GM21360 (cell line): Measurements from ENCODE around the gene SYT9.
A peak's percentile ranks its signal among the peaks of the same experiment; 100 is the strongest.

ENCODE experiments used
- ATAC-seq: cut with Tn5 transposase; IDR thresholded peaks from one replicate; pipeline ENCODE4 v1.9.1; 2021; ENCODE audit warnings: mild to moderate bottlenecking, moderate library complexity; ENCODE audit not compliant: unreplicated experiment

The SYT9 gene

DNA sequence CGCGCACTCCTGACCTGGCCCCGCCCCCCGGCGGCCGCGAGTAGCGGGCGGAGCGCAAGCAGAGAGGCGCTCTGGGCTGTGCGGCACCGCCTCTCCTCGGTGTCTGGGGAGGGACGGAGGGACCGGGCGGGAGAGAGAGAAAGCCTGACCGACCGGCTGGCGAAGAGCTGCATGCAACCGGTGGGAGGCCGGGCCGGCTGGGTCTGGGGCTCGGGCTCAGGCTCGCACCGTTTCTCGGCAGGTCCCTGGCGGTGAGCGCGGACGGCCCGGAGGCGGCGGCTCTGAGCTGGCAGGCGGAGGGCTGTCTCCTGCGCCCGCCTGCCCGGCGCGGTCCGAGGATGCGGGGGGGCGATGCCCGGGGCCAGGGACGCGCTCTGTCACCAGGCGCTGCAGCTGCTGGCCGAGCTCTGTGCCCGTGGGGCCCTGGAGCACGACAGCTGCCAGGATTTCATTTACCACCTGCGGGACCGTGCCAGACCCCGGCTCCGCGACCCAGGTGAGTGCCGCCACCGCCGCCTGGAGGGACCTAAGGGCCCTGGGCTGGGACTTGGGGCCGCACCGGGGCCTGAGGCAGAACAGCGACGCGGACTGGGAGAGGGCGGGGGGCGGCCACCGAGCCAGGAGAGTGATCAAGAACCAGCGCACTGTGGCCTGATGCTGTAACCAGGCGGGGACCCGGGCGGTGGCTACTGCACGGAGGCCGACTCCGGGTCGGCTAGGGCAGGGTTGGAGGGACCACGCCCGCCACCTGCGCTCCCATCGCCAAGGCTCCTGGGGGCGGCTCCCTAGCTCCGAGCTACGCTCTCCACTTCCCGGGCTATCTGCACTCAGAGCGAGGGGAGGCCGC, at the start of gene SYT9:
Gene SYT9 (plus strand): TSS at position 69 of the 847 bp plus-strand sequence. CDS start 283 bp downstream, at position 352.
- ATAC-seq, result peak; percentile 80

GRCh38 chr11:7202412-7202811, 49.3 kb upstream of the SYT9 start:
- ATAC-seq, result no peak

DNA sequence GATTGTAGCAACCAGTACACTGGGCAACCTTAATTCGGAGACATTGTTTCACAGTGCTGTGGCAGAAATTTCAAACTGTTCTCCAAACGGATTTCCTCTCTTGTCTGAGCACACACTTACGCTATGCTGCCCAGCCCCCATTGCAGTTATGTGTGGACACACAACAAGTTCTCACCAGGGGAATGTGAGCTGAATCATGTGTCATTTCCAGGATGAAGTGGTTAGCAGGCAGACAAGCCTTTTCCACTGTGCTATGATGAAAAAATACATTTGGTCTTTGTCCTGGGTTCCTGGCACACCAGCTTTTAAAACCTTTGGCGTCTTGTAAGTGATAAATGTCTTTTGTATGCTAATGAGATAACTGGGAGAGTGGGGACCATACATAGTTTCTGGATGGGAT, 46.9 kb upstream of the SYT9 start:
- ATAC-seq, result no peak

DNA sequence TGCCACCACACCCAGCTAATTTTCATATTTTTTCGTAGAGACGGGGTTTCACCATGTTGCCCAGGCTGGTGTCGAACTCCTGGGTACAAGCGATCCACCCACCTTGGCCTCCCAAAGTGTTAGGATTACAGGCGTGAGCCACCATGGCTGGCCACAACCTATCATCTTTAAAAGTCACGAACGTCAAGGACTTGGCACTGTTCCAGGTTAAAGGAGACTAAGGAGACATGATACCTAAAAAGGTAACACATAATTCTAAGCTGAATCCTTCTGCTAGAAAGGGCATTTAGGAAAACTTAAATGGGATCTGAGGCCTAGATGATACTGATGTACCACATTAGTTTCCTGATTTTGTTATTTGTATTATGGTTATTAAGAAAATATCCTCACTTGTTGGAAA, 43.3 kb upstream of the SYT9 start:
- no peak for ATAC-seq

DNA sequence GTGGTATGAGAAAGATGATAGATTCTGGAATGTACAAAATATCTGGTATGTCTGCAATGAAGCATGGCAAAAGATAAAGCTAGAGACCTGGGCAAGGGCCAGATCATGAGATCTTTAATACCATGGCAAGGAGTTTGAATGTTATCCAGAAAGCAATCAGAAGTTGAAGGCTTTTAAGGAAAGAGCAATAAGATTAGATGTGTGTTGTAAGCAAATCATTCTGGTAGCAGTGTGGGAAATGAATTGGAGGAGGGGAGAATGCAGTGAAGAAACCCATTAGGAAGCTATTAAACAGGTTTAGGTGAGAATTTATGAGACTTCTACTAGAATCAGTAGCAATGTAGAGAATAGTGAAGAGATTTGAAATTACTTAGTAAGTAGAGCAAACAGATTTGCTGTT, 32.2 kb upstream of the SYT9 start:
- ATAC-seq, result no peak

DNA sequence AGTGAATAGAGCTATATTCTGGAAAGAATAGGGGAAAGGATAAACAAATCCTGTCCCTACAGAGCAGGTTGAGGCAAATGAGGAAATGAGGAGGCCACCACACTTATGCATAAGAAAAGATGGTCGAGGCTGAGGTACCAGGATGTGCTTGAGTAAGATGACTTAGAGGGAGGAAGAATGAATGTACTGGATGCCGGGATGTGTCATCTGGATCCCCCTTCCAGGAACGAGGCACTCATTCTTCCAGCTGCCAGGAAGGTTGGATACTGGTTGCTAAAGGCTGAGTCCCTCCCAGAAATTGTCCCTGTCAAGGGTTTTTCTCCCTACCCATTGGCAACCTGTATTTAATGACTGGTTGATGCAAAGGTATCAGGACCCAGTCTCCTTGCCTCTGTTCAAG, 31.1 kb upstream of the SYT9 start:
- ATAC-seq, result no peak

DNA sequence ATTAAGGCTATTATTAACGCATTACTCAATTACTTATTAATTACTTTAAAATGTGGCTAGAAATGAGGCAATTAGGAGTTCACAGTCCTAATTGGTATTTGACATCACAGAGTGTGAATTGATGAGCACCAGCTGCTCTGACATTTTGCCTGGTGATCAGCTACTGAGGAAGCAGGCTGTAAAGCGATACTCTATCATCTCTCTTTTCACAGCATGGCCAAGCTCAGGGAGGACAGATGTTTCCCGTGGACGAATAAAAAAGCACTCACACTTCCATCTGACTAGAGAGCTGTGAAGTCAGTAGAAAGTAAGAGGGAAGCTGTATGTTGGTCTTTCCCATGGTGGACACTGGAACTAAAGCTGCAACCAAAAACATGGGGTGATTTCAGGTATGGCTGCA, 29.1 kb upstream of the SYT9 start:
- ATAC-seq, result no peak

DNA sequence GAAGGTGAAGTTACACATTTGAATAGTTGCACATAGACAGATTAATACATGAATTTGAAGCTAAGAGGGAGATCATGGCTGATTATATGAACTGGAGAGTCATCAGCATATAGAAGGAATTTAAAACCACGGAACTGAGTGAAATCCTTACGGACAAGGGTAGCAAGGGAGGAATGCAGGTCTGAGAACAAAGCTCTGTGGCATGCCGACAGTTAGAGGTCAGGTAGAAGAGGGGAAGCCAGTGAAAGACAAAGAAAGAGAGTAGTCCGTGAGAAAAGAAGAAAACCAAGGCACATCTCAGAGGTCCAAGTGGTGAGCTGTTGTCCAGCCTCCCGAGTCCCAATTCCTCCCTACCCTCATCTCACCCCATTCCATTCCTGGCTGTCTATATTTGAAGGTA, 11.8 kb upstream of the SYT9 start:
- no peak for ATAC-seq

GRCh38 chr11:7245341-7245740, 6.4 kb upstream of the SYT9 start:
- ATAC-seq, result no peak

- ATAC-seq, result no peak
These were observed 5.5 kb upstream of the SYT9 start for GRCh38 chr11:7246179-7246578.

GRCh38 chr11:7250166-7250565, 1.5 kb upstream of the SYT9 start:
- no peak for ATAC-seq

DNA sequence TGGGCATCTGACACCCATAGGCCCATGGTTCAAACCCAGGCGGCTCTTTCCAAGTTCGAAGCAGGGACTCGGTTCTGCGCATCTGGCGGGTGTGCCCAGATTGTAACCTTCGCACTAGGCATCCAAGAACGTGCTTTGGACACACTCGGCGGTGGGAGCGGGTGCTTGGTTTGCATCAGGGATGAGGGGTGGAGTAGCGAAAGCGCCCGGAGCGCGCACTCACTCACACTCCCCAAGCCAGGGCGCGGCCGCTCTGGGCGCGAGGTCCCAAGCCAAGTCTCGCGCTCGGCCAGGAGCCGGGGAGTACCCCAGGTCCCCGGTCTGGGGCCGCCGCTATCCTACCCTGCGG, 243 bp upstream of the SYT9 start:
- ATAC-seq, result no peak

- no peak for ATAC-seq
These were observed 1.0 kb downstream of the SYT9 start for GRCh38 chr11:7252683-7253213.

DNA sequence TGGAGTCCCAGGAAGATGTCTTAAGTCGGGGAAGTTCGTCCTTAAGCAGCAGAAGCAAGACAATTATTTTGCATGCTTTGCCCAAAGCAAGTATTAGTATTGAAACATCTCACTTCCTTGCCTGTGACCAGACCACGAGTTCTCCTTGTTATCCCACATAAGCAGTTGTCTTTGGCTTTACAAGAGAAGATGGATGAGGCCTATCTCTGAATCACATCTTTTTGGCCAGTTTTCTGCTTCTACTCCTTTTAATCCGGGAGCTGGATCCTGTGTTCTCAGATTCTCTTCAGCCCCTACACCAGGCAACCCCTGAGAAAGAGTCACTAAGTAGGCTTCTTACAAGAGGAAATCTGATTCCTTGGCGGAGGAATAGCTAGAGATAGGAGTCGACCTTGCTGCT, 2.1 kb downstream of the SYT9 start:
- no peak for ATAC-seq

DNA sequence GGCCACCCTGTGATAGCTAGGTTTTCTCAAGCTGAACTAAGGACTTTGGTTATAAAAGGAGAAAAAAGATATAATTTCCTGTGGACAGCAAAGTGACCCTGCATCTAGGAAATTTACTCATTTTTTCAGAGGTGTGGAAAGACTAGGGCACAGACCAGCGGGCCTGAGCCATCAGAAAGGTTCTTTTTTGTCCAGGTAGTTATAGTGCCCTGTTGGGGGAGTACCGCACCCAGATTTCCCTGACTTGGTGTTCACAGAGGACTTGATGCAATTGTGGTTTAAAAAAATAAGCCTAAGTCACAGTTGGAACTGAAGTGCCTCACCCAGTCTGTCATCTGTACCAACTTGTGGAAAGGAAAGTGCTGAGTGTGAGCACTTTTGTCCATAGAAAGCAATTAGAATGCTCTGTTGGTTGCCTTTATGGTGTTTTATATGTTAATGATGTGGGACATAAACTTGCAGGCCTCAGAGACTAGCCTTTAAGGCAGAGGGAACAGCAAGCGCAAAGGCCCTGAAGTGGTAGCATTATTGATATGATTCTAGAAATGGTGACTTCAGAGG, 3.1 kb downstream of the SYT9 start:
- ATAC-seq, result no peak

GRCh38 chr11:7256943-7257342, 5.2 kb downstream of the SYT9 start:
- ATAC-seq, result no peak

- no peak for ATAC-seq
These were observed 6.0 kb downstream of the SYT9 start for GRCh38 chr11:7257724-7258123.

GRCh38 chr11:7261578-7261977, 9.9 kb downstream of the SYT9 start:
- ATAC-seq, result no peak

GRCh38 chr11:7262672-7263071, 11.0 kb downstream of the SYT9 start:
- ATAC-seq, result no peak

GRCh38 chr11:7263842-7264241, 12.1 kb downstream of the SYT9 start:
- no peak for ATAC-seq

DNA sequence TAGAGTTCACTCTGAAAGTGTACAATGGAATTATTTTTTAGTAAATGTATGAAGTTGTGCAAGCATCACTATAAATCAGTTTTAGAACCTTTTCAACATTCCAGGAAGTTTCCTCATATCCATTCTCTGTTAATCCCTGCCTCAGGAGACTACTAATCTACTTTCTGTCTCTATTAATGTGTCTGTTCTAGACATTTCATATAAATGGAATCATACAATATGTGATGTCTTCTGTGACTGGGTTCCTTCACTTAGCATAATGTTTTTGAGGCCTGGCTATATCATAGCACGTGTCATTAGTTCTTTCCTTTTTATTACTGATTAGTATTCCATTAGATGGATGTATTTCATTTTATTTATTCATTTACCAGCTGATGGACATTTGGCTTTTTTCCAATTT, 17.1 kb downstream of the SYT9 start:
- no peak for ATAC-seq

GRCh38 chr11:7270233-7270865, 18.6 kb downstream of the SYT9 start:
- no peak for ATAC-seq
